ENCODE results near the gene SLC25A13. TPM values are rescaled to one million over a fixed set of nuclear protein-coding genes. Genes with fewer than 3 reads are reported as not detected.
A peak's percentile ranks its signal among the peaks of the same experiment; 100 is the strongest.
"Not testable (repeated sequence)": the region's sequence is repeated elsewhere in the genome, so short reads cannot be mapped to it uniquely, and the experiment has no call there.

SLC25A13 gene
- 87.2 and 124 TPM in 2 replicates for total RNA-seq (2014; rRNA removed; shearing (Covaris generic))

- in situ Hi-C loops (cut with HindIII; ENCODE audit: low sequenced_read_pairs), result no loop called here
- peak; percentile 82 for DNase-seq (ENCODE audit: low spot score)
Measured at GRCh38 chr7:96321658-96322372, at the start of gene SLC25A13. TSS of gene SLC25A13 (minus strand) at chr7:96322098. CDS start at chr7:96321956, 142 bp downstream.

GRCh38 chr7:96365916-96366315 is 44.0 kb upstream of the SLC25A13 start:
- in situ Hi-C loops (cut with HindIII; ENCODE audit: low sequenced_read_pairs); DNase-seq (ENCODE audit: low spot score): not testable (repeated sequence)

GRCh38 chr7:96361116-96361857 is 39.4 kb upstream of the SLC25A13 start:
- no peak for DNase-seq (ENCODE audit: low spot score)
- in situ Hi-C loops (cut with HindIII; ENCODE audit: low sequenced_read_pairs), result no loop called here

- no peak for DNase-seq (ENCODE audit: low spot score)
- in situ Hi-C loops (cut with HindIII; ENCODE audit: low sequenced_read_pairs), result no loop called here
Measured at GRCh38 chr7:96359876-96360275, 38.0 kb upstream of the SLC25A13 start.

- DNase-seq (ENCODE audit: low spot score); in situ Hi-C loops (cut with HindIII; ENCODE audit: low sequenced_read_pairs): not testable (repeated sequence)
Measured at GRCh38 chr7:96358236-96358971, 36.5 kb upstream of the SLC25A13 start.

GRCh38 chr7:96355990-96356506 is 34.1 kb upstream of the SLC25A13 start:
- DNase-seq (ENCODE audit: low spot score), result no peak
- in situ Hi-C loops (cut with HindIII; ENCODE audit: low sequenced_read_pairs), result no loop called here

GRCh38 chr7:96354881-96355280 is 33.0 kb upstream of the SLC25A13 start:
- no peak for DNase-seq (ENCODE audit: low spot score)
- in situ Hi-C loops (cut with HindIII; ENCODE audit: low sequenced_read_pairs), result no loop called here

GRCh38 chr7:96349572-96349971 is 27.7 kb upstream of the SLC25A13 start:
- DNase-seq (ENCODE audit: low spot score), result no peak
- in situ Hi-C loops (cut with HindIII; ENCODE audit: low sequenced_read_pairs), result no loop called here

GRCh38 chr7:96347471-96347870 is 25.6 kb upstream of the SLC25A13 start:
- in situ Hi-C loops (cut with HindIII; ENCODE audit: low sequenced_read_pairs), result no loop called here

GRCh38 chr7:96346293-96346953 is 24.5 kb upstream of the SLC25A13 start:
- in situ Hi-C loops (cut with HindIII; ENCODE audit: low sequenced_read_pairs), result no loop called here
- no peak for DNase-seq (ENCODE audit: low spot score)

More at GRCh38 chr7:96347471-96347870, 25.6 kb upstream of the SLC25A13 start:
- no peak for DNase-seq (ENCODE audit: low spot score)

GRCh38 chr7:96344236-96344635 is 22.3 kb upstream of the SLC25A13 start:
- in situ Hi-C loops (cut with HindIII; ENCODE audit: low sequenced_read_pairs), result no loop called here
- no peak for DNase-seq (ENCODE audit: low spot score)

- in situ Hi-C loops (cut with HindIII; ENCODE audit: low sequenced_read_pairs), result no loop called here
- DNase-seq (ENCODE audit: low spot score), result no peak
Measured at GRCh38 chr7:96342049-96342448, 20.2 kb upstream of the SLC25A13 start.

- in situ Hi-C loops (cut with HindIII; ENCODE audit: low sequenced_read_pairs), result no loop called here
Measured at GRCh38 chr7:96337519-96337918, 15.6 kb upstream of the SLC25A13 start.

GRCh38 chr7:96332325-96332724 is 10.4 kb upstream of the SLC25A13 start:
- in situ Hi-C loops (cut with HindIII; ENCODE audit: low sequenced_read_pairs), result no loop called here
- DNase-seq (ENCODE audit: low spot score), result no peak

More at GRCh38 chr7:96337519-96337918, 15.6 kb upstream of the SLC25A13 start:
- no peak for DNase-seq (ENCODE audit: low spot score)

GRCh38 chr7:96331775-96332174 is 9.9 kb upstream of the SLC25A13 start:
- in situ Hi-C loops (cut with HindIII; ENCODE audit: low sequenced_read_pairs), result no loop called here
- no peak for DNase-seq (ENCODE audit: low spot score)

- DNase-seq (ENCODE audit: low spot score), result no peak
- in situ Hi-C loops (cut with HindIII; ENCODE audit: low sequenced_read_pairs), result no loop called here
Measured at GRCh38 chr7:96331233-96331632, 9.3 kb upstream of the SLC25A13 start.

- DNase-seq (ENCODE audit: low spot score), result no peak
- in situ Hi-C loops (cut with HindIII; ENCODE audit: low sequenced_read_pairs), result no loop called here
Measured at GRCh38 chr7:96330193-96330592, 8.3 kb upstream of the SLC25A13 start.

- in situ Hi-C loops (cut with HindIII; ENCODE audit: low sequenced_read_pairs), result no loop called here
- peak; percentile 19 for DNase-seq (ENCODE audit: low spot score)
Measured at GRCh38 chr7:96329241-96329640, 7.3 kb upstream of the SLC25A13 start.

GRCh38 chr7:96328016-96328415 is 6.1 kb upstream of the SLC25A13 start:
- no peak for DNase-seq (ENCODE audit: low spot score)
- in situ Hi-C loops (cut with HindIII; ENCODE audit: low sequenced_read_pairs), result no loop called here
